Kidney (tissue), 14 donors: Measurements from ENCODE around the gene RHCG. TPM values are rescaled to one million over a fixed set of nuclear protein-coding genes. Genes with fewer than 3 reads are reported as not detected.
A peak's percentile ranks its signal among the peaks of the same experiment; 100 is the strongest.

Experiments used
- DNase-seq, 5 donors: peaks; one replicate each; pipeline ENCODE4 v3.0.0-alpha.2; 2013 to 2020
- FAIRE-seq: peaks from 2 replicates; lab custom pipeline; 2012; peaks lifted over from hg19 to GRCh38; lab: Jason Lieb, UNC
- H3K27ac ChIP-seq, 2 donors: one replicate each; pipeline ENCODE4 v1.7.0; 2013; ENCODE audit warnings: low read depth in 2 of 2, low read length in 2 of 2, inconsistent platforms in 1 of 2
- H3K27me3 ChIP-seq: one replicate; pipeline ENCODE4 v1.7.1; 2013; ENCODE audit warnings: low read length, inconsistent platforms; ENCODE audit not compliant: control insufficient read depth, insufficient read depth
- H3K36me3 ChIP-seq, 3 donors: one replicate each; pipeline versions ENCODE4 v1.7.0 to v1.7.1; 2013; ENCODE audit warnings: low read length in 3 of 3, control low read depth in 1 of 3, inconsistent platforms in 1 of 3; ENCODE audit not compliant: insufficient read depth in 3 of 3, control insufficient read depth in 2 of 3
- H3K4me1 ChIP-seq, 3 donors: one replicate each; pipeline versions ENCODE4 v1.7.0 to v1.7.1; 2013; ENCODE audit warnings: low read length in 3 of 3, inconsistent platforms in 1 of 3, low read depth in 1 of 3; ENCODE audit not compliant: control insufficient read depth in 2 of 3, insufficient read depth in 2 of 3
- H3K4me3 ChIP-seq, 3 donors: one replicate each; pipeline versions ENCODE4 v1.7.0 to v1.8.1; 2013; ENCODE audit warnings: low read length in 3 of 3, control low read depth in 1 of 3, inconsistent platforms in 1 of 3
- H3K9ac ChIP-seq, 3 donors: one replicate each; pipeline versions ENCODE4 v1.7.0 to v1.7.1; 2013; ENCODE audit warnings: low read length in 3 of 3, control low read depth in 1 of 3, inconsistent platforms in 1 of 3
- H3K9me3 ChIP-seq, 3 donors: one replicate each; pipeline versions ENCODE4 v1.7.0 to v1.7.1; 2013; ENCODE audit warnings: low read length in 3 of 3, control low read depth in 1 of 3, inconsistent platforms in 1 of 3; ENCODE audit not compliant: control insufficient read depth in 2 of 3, insufficient read depth in 1 of 3
- intact Hi-C: fragments of 100-400 bp; cut with DNase I; formaldehyde crosslinking; loops from one replicate; pipeline ENCODE4 v1.11.1; 2022
- polyA plus RNA-seq: library from polyadenylated mRNA; stranded (reverse); fragments of 350-450 nt; fragmentation: Illumina TruSeq; extraction: RNeasy Lipid Tissue Mini Kit (QIAGEN cat#74804); gene quantifications from one replicate; pipeline ENCODE4 v1.2.3, GENCODE V29; 2014; ENCODE audit warnings: low read depth, low replicate concordance; ENCODE audit not compliant: insufficient read depth
- total RNA-seq: library from RNA; stranded (reverse); fragmentation: NEBNext Ultra II Directional; extraction: Animal tissue kit (Norgen Biotek cat#: 25700); gene quantifications from one replicate; pipeline ENCODE4 v1.2.1, GENCODE V29; 2021
- TF ChIP-seq, protein P1 (sequence below): IDR thresholded peaks from 3 replicates; pipeline ENCODE4 v1.5.1; 2012; ENCODE audit warnings: mild to moderate bottlenecking, moderate library complexity, borderline replicate concordance; ENCODE audit not compliant: insufficient read depth; ENCODE audit errors: extremely low read depth
- donor health status: control.
- donor health status: control.
- donor health status: control.
- donor health status: control.
- donor health status: control.
- donor health status: DM: yes; HTN: yes; CAD: no.
- donor health status: Normal renal cell carcinoma (clear cell type).

Gene RHCG
- total and polyA plus RNA-seq, 2 donors from 2014 or later, result 1.5 to 373 TPM

DNA sequence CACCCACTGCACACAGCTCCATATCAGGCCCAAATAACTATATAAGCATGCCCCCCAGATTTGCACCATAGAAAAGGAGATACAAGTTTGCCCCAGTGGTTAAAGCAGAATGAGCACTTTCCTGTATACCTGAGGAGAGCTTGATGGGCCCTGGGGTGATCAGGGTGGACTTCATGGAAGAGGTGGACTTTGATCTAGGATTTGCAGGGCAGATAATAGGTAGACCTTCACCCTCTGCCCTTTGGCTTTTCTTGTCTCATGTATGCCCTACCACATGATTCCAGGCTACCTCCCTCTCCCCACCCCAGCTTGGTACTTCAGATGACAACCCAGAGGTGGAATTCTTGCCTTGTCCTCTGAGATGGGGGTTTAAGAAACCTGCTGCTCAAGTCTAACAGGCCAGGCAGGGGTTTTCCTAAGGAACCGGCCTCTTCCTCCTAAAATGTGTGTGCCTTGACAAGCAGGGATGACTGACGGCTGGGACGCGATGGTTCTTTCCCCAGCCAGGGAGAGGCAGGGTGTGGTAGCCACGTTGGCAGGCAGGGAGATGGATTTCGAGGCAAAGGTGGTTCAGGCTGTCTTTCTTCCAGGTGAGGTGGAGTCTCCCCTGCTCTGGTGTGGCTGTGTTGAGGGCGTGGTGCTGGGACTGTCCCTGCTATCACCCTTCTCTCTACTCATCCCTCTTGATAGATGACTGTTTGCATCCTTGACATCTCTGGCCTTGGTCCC is 6.6 kb upstream of the RHCG start:
- TF ChIP-seq, protein P1, sequence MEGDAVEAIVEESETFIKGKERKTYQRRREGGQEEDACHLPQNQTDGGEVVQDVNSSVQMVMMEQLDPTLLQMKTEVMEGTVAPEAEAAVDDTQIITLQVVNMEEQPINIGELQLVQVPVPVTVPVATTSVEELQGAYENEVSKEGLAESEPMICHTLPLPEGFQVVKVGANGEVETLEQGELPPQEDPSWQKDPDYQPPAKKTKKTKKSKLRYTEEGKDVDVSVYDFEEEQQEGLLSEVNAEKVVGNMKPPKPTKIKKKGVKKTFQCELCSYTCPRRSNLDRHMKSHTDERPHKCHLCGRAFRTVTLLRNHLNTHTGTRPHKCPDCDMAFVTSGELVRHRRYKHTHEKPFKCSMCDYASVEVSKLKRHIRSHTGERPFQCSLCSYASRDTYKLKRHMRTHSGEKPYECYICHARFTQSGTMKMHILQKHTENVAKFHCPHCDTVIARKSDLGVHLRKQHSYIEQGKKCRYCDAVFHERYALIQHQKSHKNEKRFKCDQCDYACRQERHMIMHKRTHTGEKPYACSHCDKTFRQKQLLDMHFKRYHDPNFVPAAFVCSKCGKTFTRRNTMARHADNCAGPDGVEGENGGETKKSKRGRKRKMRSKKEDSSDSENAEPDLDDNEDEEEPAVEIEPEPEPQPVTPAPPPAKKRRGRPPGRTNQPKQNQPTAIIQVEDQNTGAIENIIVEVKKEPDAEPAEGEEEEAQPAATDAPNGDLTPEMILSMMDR, result no peak
- no peaks in the 10 kb centered on the region for H3K36me3 ChIP-seq
- DNase-seq, result no peak
- no peak overlapping the region for H3K27ac ChIP-seq
- H3K4me3 ChIP-seq, result no peak overlapping the region
- H3K9ac ChIP-seq, result no peak overlapping the region
- intact Hi-C loops, result no loop called here
- H3K27me3 ChIP-seq, result no peaks in the 10 kb centered on the region
- H3K4me1 ChIP-seq, result no peaks in the 10 kb centered on the region
- FAIRE-seq, result no peak
- H3K9me3 ChIP-seq, result no peaks in the 10 kb centered on the region

DNA sequence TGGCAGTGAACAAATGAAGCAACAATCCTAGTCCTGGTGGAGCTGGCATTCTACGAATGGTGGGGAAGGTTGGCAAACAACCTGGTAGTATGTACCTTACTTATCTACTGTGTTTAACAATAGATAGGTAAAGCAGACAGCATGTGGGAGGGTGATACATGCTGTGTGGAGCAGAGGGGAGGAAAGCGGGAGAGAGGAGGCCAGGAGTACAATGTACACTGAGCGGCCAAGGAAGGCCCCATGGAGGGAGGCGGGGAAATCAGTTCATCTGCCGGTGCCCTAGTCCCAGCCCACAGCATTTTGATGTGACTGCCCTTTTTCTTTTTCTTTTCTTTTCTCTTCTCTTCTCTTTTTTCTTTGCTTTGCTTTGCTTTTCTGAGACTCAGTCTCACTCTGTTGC is 5.3 kb upstream of the RHCG start:
- no peaks in the 10 kb centered on the region for H3K36me3 ChIP-seq
- peaks cover 3% of the 10 kb centered on the region for H3K27me3 ChIP-seq
- no peak overlapping the region for H3K9ac ChIP-seq
- DNase-seq (peak in 1 of 5 donors; percentile 14), FAIRE-seq (no peak)
- TF ChIP-seq, protein P1, result no peak
- H3K4me3 ChIP-seq, result no peak overlapping the region
- H3K4me1 ChIP-seq, result no peaks in the 10 kb centered on the region
- intact Hi-C loops, result no loop called here
- H3K27ac ChIP-seq, result no peak overlapping the region
- no peaks in the 10 kb centered on the region for H3K9me3 ChIP-seq

DNA sequence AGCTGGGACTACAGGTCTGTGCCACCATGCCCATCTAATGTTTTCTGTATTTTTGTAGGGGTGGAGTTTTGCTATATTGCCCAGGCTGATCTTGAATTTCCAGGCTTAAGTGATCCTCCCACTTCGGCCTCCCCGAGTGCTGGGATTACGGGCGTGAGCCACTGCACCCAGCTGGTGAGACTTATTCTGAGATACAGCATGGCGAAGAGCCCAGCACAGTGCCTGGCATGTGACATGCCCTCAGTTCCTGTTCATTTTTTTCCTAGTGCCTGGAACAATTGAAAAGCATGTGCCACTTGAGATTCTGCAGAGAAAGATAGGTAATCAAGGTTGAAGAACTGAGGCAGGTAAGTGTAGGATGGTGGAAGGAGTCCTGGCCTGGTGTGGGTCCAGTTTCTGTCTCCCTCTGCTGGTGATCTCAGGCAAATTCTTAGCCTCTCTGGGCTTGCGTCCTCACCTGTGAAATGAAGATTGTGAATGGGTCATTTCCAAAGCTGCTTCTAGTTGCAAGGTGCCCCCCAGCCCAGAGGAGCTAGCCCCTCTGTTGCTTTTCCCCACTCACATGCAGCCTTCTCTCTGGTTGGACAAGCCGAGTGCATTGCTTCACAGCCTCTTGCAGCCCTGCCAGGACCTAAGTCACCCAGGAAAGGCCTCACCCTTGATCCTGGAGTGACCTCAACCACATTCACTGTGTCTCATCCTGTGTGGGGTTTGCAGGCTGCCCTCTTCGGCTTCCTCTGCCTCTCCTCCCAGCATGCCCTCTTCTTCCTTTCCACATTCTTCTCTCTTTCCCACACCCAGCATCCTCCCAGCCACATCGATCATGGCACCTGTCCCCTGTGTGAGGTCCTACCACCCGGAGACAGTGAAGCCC is 4.3 kb upstream of the RHCG start:
- no peaks in the 10 kb centered on the region for H3K9me3 ChIP-seq
- no peak overlapping the region for H3K9ac ChIP-seq
- FAIRE-seq, result no peak
- no peaks in the 10 kb centered on the region for H3K36me3 ChIP-seq
- TF ChIP-seq, protein P1, result no peak
- no peak overlapping the region for H3K27ac ChIP-seq
- DNase-seq, result peak in 1 of 5 donors; percentile 15
- H3K4me3 ChIP-seq, result no peak overlapping the region
- peaks cover 9% of the 10 kb centered on the region for H3K27me3 ChIP-seq
- intact Hi-C loops, result no loop called here
- H3K4me1 ChIP-seq, result no peaks in the 10 kb centered on the region
